WI38 (cell line): ENCODE measurements around the gene FCHO1.
"Not testable (repeated sequence)": the region's sequence is repeated elsewhere in the genome, so short reads cannot be mapped to it uniquely, and the experiment has no call there.

Source experiments
- H3K4me3 ChIP-seq: 2 replicates; pipeline ENCODE4 v1.5.1; 2011; ENCODE audit warnings: low read depth, mild to moderate bottlenecking, control low read depth, low read length
- CTCF ChIP-seq: IDR thresholded peaks from 2 replicates; pipeline ENCODE4 v1.5.1; 2012; ENCODE audit warnings: low read depth, mild to moderate bottlenecking, control low read depth, low read length

FCHO1 gene

GRCh38 chr19:17797424-17798201 is 46.3 kb downstream of the FCHO1 start:
- no peak for TF ChIP-seq CTCF
- no peak overlapping the region for H3K4me3 ChIP-seq

GRCh38 chr19:17798599-17798998 is 47.3 kb downstream of the FCHO1 start:
- not testable (repeated sequence) for H3K4me3 ChIP-seq

- no peak for TF ChIP-seq CTCF
- H3K4me3 ChIP-seq, result no peak overlapping the region
Observed at GRCh38 chr19:17802137-17802858, 51.0 kb downstream of the FCHO1 start.

GRCh38 chr19:17803264-17803896 is 52.1 kb downstream of the FCHO1 start:
- H3K4me3 ChIP-seq, result no peak overlapping the region
- TF ChIP-seq CTCF, result no peak

GRCh38 chr19:17805427-17805826 is 54.1 kb downstream of the FCHO1 start:
- H3K4me3 ChIP-seq, result no peak overlapping the region
- TF ChIP-seq CTCF, result no peak

GRCh38 chr19:17806945-17807344 is 55.7 kb downstream of the FCHO1 start:
- no peak for TF ChIP-seq CTCF
- no peak overlapping the region for H3K4me3 ChIP-seq

GRCh38 chr19:17807731-17808316 is 56.5 kb downstream of the FCHO1 start:
- TF ChIP-seq CTCF, result no peak
- H3K4me3 ChIP-seq, result no peak overlapping the region
